ENCODE results near the gene CNTNAP2.

Gene CNTNAP2

DNA sequence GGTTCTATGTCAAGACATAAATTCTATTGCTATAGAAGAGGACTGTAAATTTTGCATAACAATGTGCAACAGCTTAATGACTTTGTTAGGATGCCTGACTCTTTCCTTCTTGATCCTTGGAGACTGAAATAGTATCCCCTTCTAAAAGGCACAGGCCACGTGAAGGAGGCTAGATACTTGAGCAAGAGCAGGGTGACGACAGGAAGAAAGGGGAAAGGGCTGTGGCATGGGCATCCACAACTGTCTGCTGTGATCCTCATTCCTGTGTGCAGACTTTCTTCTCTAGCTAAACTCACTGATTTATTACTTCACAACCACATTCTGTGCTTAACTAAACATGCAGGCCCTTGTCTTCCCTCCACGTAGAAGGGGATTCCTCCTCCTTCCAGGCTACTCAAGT lies 1362.2 kb downstream of the CNTNAP2 start (continued):
- TF ChIP-seq, protein P1, sequence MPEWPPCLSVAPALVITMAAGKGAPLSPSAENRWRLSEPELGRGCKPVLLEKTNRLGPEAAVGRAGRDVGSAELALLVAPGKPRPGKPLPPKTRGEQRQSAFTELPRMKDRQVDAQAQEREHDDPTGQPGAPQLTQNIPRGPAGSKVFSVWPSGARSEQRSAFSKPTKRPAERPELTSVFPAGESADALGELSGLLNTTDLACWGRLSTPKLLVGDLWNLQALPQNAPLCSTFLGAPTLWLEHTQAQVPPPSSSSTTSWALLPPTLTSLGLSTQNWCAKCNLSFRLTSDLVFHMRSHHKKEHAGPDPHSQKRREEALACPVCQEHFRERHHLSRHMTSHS (tag by site-specific recombination; IDR thresholded peaks at IDR 0.05) = no peak
- no peak for TF ChIP-seq ZNF624 (tag by site-specific recombination; IDR thresholded peaks at IDR 0.05)
- no peak for TF ChIP-seq ZNF132 (tag by site-specific recombination; IDR thresholded peaks at IDR 0.05; ENCODE audit: borderline replicate concordance)

DNA sequence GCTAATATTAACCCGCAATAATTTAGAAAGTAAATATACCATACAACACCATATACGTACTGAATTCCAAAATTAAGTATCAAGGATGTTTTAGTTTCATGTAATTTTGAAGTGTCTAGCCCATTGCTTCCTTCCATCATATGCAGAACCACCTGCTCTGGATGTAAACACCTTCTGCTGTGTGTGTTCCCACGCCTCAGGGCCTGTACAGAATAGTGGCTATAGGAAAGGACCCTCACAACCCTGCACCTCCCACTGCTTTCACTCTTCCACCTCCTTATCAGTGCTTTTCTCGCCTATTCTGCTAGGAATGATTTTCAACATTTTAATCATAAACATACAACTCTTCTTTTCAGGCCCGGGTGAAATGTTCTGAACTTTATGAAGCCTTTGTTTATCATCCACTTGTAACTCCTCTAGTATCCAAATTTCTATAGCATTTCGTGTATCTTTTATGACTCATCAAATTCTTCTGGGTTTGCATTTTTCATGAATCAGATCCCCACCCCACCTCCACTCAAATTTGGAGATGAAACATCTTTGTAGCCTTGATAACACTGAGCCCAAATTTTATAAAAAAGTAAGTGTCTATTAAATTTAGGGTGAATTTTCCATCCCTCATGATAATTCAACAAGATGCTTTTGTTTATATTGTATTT lies 1367.2 kb downstream of the CNTNAP2 start:
- H3K27ac ChIP-seq (ENCODE audit: extremely low read depth, low read depth, low read length) = no peak overlapping the region
- H3K9me3 ChIP-seq (ENCODE audit: control insufficient read depth, insufficient read depth, low read depth, low read length) = no peaks in the 10 kb centered on the region

DNA sequence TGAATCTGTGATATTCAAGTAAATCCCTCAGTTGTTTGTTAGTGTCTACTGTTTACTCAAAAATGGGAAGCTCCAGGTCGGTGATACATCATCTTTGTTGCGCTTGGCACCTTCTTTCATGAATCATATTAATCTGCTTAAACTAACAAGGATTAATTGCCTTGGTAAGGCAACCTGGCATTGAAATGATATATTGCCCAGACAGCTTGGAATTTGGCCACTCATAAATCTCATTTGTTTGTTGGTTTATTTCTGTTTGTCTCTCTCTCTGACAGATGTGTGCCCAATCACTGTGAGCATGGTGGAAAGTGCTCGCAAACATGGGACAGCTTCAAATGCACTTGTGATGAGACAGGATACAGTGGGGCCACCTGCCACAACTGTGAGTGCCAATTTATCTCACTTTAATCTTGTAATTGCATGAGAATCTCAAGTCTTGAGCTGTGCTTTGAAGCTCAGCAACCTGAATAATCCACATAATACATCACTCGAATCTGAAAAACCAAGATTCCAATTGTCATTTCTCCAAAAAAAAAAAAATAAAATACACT lies 1369.1 kb downstream of the CNTNAP2 start:
- POLR2A ChIA-PET = no interaction called here
- Histone ChIP-seq H3K36me3 (ENCODE audit: control insufficient read depth in 2 of 2, insufficient read depth in 1 of 2, low read length in 2 of 2) (no peaks in the 10 kb centered on the region), H3K4me3 (ENCODE audit: low read depth, low read length) (no peak overlapping the region), H3K4me1 (ENCODE audit: control insufficient read depth, insufficient read depth, low read length) (no peaks in the 10 kb centered on the region), H3K9me3 (ENCODE audit: control insufficient read depth, insufficient read depth, low read depth, low read length) (no peaks in the 10 kb centered on the region), H3K27ac (ENCODE audit: extremely low read depth, low read depth, low read length) (no peak overlapping the region)
- CTCF ChIA-PET = no interaction called here
- no peak for TF ChIP-seq ZNF16 (tag by site-specific recombination; IDR thresholded peaks at IDR 0.05; ENCODE audit: low read depth)
- no peak for TF ChIP-seq ZNF76 (tag by site-specific recombination; IDR thresholded peaks at IDR 0.05; ENCODE audit: borderline replicate concordance, low read depth)
- TF ChIP-seq, protein P2, sequence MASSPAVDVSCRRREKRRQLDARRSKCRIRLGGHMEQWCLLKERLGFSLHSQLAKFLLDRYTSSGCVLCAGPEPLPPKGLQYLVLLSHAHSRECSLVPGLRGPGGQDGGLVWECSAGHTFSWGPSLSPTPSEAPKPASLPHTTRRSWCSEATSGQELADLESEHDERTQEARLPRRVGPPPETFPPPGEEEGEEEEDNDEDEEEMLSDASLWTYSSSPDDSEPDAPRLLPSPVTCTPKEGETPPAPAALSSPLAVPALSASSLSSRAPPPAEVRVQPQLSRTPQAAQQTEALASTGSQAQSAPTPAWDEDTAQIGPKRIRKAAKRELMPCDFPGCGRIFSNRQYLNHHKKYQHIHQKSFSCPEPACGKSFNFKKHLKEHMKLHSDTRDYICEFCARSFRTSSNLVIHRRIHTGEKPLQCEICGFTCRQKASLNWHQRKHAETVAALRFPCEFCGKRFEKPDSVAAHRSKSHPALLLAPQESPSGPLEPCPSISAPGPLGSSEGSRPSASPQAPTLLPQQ (tag by site-specific recombination; IDR thresholded peaks at IDR 0.05) = no peak
- TF ChIP-seq, protein P3, sequence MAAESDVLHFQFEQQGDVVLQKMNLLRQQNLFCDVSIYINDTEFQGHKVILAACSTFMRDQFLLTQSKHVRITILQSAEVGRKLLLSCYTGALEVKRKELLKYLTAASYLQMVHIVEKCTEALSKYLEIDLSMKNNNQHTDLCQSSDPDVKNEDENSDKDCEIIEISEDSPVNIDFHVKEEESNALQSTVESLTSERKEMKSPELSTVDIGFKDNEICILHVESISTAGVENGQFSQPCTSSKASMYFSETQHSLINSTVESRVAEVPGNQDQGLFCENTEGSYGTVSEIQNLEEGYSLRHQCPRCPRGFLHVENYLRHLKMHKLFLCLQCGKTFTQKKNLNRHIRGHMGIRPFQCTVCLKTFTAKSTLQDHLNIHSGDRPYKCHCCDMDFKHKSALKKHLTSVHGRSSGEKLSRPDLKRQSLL (tag by site-specific recombination; IDR thresholded peaks at IDR 0.05) = no peak
- no peak for TF ChIP-seq ZNF37A (tag by site-specific recombination; IDR thresholded peaks at IDR 0.05)
- no peak for TF ChIP-seq MYNN (tag by site-specific recombination; IDR thresholded peaks at IDR 0.05; ENCODE audit: borderline replicate concordance)
- TF ChIP-seq, protein P4, sequence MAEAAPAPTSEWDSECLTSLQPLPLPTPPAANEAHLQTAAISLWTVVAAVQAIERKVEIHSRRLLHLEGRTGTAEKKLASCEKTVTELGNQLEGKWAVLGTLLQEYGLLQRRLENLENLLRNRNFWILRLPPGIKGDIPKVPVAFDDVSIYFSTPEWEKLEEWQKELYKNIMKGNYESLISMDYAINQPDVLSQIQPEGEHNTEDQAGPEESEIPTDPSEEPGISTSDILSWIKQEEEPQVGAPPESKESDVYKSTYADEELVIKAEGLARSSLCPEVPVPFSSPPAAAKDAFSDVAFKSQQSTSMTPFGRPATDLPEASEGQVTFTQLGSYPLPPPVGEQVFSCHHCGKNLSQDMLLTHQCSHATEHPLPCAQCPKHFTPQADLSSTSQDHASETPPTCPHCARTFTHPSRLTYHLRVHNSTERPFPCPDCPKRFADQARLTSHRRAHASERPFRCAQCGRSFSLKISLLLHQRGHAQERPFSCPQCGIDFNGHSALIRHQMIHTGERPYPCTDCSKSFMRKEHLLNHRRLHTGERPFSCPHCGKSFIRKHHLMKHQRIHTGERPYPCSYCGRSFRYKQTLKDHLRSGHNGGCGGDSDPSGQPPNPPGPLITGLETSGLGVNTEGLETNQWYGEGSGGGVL (tag by site-specific recombination; IDR thresholded peaks at IDR 0.05) = no peak
- no peak for TF ChIP-seq ZNF585B (tag by site-specific recombination; IDR thresholded peaks at IDR 0.05)
- TF ChIP-seq RBAK (tag by site-specific recombination; IDR thresholded peaks at IDR 0.05) = no peak

More for the DNA sequence above, 1367.2 kb downstream of the CNTNAP2 start:
- Histone ChIP-seq H3K36me3 (ENCODE audit: control insufficient read depth in 2 of 2, insufficient read depth in 1 of 2, low read length in 2 of 2) (no peaks in the 10 kb centered on the region), H3K4me3 (ENCODE audit: low read depth, low read length) (no peak overlapping the region), H3K4me1 (ENCODE audit: control insufficient read depth, insufficient read depth, low read length) (no peaks in the 10 kb centered on the region)
- ChIA-PET POLR2A (no interaction called here), CTCF (no interaction called here)
- TF ChIP-seq KLF8 (tag by site-specific recombination; IDR thresholded peaks at IDR 0.05) (no peak), ZNF629 (tag by site-specific recombination; IDR thresholded peaks at IDR 0.05) (no peak), ZFP69B (tag by site-specific recombination; IDR thresholded peaks at IDR 0.05) (no peak), ZNF626 (tag by site-specific recombination; IDR thresholded peaks at IDR 0.05) (no peak), ZNF514 (tag by site-specific recombination; IDR thresholded peaks at IDR 0.05) (no peak), ZBTB17 (tag by site-specific recombination; IDR thresholded peaks at IDR 0.05) (no peak), ZNF354C (tag by site-specific recombination; IDR thresholded peaks at IDR 0.05; ENCODE audit: borderline replicate concordance, low read depth) (no peak), ZNF394 (tag by site-specific recombination; IDR thresholded peaks at IDR 0.05; ENCODE audit: borderline replicate concordance) (no peak), GLIS1 (tag by site-specific recombination; IDR thresholded peaks at IDR 0.05) (no peak), EGR2 (tag by site-specific recombination; IDR thresholded peaks at IDR 0.05; ENCODE audit: low read depth) (no peak), ZNF830 (tag by site-specific recombination; IDR thresholded peaks at IDR 0.05; ENCODE audit: low read depth) (no peak), ZNF23 (tag by site-specific recombination; IDR thresholded peaks at IDR 0.05; ENCODE audit: borderline replicate concordance) (no peak), ZNF558 (tag by site-specific recombination; IDR thresholded peaks at IDR 0.05) (no peak), ZNF37A (tag by site-specific recombination; IDR thresholded peaks at IDR 0.05) (no peak)
- TF ChIP-seq, protein P5, sequence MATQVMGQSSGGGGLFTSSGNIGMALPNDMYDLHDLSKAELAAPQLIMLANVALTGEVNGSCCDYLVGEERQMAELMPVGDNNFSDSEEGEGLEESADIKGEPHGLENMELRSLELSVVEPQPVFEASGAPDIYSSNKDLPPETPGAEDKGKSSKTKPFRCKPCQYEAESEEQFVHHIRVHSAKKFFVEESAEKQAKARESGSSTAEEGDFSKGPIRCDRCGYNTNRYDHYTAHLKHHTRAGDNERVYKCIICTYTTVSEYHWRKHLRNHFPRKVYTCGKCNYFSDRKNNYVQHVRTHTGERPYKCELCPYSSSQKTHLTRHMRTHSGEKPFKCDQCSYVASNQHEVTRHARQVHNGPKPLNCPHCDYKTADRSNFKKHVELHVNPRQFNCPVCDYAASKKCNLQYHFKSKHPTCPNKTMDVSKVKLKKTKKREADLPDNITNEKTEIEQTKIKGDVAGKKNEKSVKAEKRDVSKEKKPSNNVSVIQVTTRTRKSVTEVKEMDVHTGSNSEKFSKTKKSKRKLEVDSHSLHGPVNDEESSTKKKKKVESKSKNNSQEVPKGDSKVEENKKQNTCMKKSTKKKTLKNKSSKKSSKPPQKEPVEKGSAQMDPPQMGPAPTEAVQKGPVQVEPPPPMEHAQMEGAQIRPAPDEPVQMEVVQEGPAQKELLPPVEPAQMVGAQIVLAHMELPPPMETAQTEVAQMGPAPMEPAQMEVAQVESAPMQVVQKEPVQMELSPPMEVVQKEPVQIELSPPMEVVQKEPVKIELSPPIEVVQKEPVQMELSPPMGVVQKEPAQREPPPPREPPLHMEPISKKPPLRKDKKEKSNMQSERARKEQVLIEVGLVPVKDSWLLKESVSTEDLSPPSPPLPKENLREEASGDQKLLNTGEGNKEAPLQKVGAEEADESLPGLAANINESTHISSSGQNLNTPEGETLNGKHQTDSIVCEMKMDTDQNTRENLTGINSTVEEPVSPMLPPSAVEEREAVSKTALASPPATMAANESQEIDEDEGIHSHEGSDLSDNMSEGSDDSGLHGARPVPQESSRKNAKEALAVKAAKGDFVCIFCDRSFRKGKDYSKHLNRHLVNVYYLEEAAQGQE (tag by site-specific recombination; IDR thresholded peaks at IDR 0.05) = no peak
- TF ChIP-seq, protein P6, sequence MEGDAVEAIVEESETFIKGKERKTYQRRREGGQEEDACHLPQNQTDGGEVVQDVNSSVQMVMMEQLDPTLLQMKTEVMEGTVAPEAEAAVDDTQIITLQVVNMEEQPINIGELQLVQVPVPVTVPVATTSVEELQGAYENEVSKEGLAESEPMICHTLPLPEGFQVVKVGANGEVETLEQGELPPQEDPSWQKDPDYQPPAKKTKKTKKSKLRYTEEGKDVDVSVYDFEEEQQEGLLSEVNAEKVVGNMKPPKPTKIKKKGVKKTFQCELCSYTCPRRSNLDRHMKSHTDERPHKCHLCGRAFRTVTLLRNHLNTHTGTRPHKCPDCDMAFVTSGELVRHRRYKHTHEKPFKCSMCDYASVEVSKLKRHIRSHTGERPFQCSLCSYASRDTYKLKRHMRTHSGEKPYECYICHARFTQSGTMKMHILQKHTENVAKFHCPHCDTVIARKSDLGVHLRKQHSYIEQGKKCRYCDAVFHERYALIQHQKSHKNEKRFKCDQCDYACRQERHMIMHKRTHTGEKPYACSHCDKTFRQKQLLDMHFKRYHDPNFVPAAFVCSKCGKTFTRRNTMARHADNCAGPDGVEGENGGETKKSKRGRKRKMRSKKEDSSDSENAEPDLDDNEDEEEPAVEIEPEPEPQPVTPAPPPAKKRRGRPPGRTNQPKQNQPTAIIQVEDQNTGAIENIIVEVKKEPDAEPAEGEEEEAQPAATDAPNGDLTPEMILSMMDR (tag by site-specific recombination; IDR thresholded peaks at IDR 0.05) = no peak
